Coronary artery (tissue), 2 donors: ENCODE results near the gene FAT1.
"Not testable (repeated sequence)": the region's sequence is repeated elsewhere in the genome, so short reads cannot be mapped to it uniquely, and the experiment has no call there.

ENCODE experiments used
- DNase-seq: peaks from one replicate; pipeline ENCODE4 v3.0.0-alpha.2; 2017; ENCODE audit warnings: low spot score
- H3K27ac ChIP-seq, 2 donors: fragments of 200-600 bp; sonication (generic); one replicate each; pipeline ENCODE4 v1.5.1; 2016 to 2019
- H3K4me3 ChIP-seq: fragments of 200-600 bp; sonication (generic); 2 replicates; pipeline ENCODE4 v1.5.1; 2016; ENCODE audit warnings: mild to moderate bottlenecking, moderate library complexity
- CTCF ChIP-seq: fragments of 200-600 bp; sonication (generic); IDR thresholded peaks from one replicate; pipeline ENCODE4 v1.5.1; 2019; ENCODE audit warnings: antibody characterized with exemption

Gene FAT1

GRCh38 chr4:186659935-186660334 lies 63.7 kb downstream of the FAT1 start:
- Histone ChIP-seq H3K4me3 (no peak overlapping the region), H3K27ac (no peak overlapping the region)
- no peak for TF ChIP-seq CTCF

GRCh38 chr4:186659456-186659855 lies 64.2 kb downstream of the FAT1 start:
- H3K27ac ChIP-seq, H3K4me3 ChIP-seq, DNase-seq: not testable (repeated sequence)

More at GRCh38 chr4:186659935-186660334, 63.7 kb downstream of the FAT1 start:
- no peak for DNase-seq

GRCh38 chr4:186658657-186659056 lies 65.0 kb downstream of the FAT1 start:
- H3K27ac ChIP-seq = no peak overlapping the region
- no peak for TF ChIP-seq CTCF
- H3K4me3 ChIP-seq = no peak overlapping the region
- no peak for DNase-seq

GRCh38 chr4:186657764-186658163 lies 65.9 kb downstream of the FAT1 start:
- DNase-seq = no peak
- H3K4me3 ChIP-seq = no peak overlapping the region
- no peak for TF ChIP-seq CTCF
- H3K27ac ChIP-seq = no peak overlapping the region

GRCh38 chr4:186653969-186654368 lies 69.7 kb downstream of the FAT1 start:
- no peak for TF ChIP-seq CTCF
- Histone ChIP-seq H3K4me3 (no peak overlapping the region), H3K27ac (no peak overlapping the region)
- no peak for DNase-seq

- H3K4me3 ChIP-seq = peak overlapping the region; percentile 64
- TF ChIP-seq CTCF = no peak
- no peak for DNase-seq
- H3K27ac ChIP-seq = peak overlapping the region; percentile 44 to 52
These were observed 72.0 kb downstream of the FAT1 start for GRCh38 chr4:186651624-186652023.

GRCh38 chr4:186651181-186651603 lies 72.5 kb downstream of the FAT1 start:
- H3K27ac ChIP-seq = peak overlapping the region; percentile 44 to 52
- DNase-seq = no peak
- no peak for TF ChIP-seq CTCF
- peak overlapping the region; percentile 64 for H3K4me3 ChIP-seq
